Keratinocyte (primary cell): ENCODE results near the gene SFXN2. TPM values are rescaled to one million over a fixed set of nuclear protein-coding genes. Genes with fewer than 3 reads are reported as not detected.
A peak's percentile ranks its signal among the peaks of the same experiment; 100 is the strongest.

ENCODE experiments used
- DNase-seq: peaks from one replicate; pipeline ENCODE4 v3.0.0-alpha.2; 2011; ENCODE audit warnings: low read depth, missing footprints, low spot score
- FAIRE-seq: peaks from 2 replicates; lab custom pipeline; 2011; peaks lifted over from hg19 to GRCh38; lab: Jason Lieb, UNC
- H2AFZ ChIP-seq: 2 replicates; pipeline ENCODE4 v1.6.0; 2012; ENCODE audit warnings: low read length, control low read depth, inconsistent platforms; ENCODE audit not compliant: control insufficient read depth
- H3K27ac ChIP-seq: 2 replicates; pipeline ENCODE4 v1.5.1; 2011; ENCODE audit warnings: low read length; ENCODE audit not compliant: control insufficient read depth, insufficient read depth
- H3K27me3 ChIP-seq: 3 replicates; pipeline ENCODE4 v1.6.0; 2011; ENCODE audit warnings: low read length; ENCODE audit not compliant: control insufficient read depth, insufficient read depth; ENCODE audit errors: extremely low read depth
- H3K36me3 ChIP-seq, 2 experiments: 2 replicates in 1 of 2; 3 replicates in 1 of 2; pipeline ENCODE4 v1.5.1; 2011; ENCODE audit warnings: low read length in 2 of 2, mild to moderate bottlenecking in 1 of 2; ENCODE audit not compliant: control insufficient read depth in 2 of 2, insufficient read depth in 2 of 2; ENCODE audit errors: extremely low read depth in 1 of 2
- H3K4me1 ChIP-seq: 3 replicates; pipeline ENCODE4 v1.5.1; 2011; ENCODE audit warnings: low read length; ENCODE audit not compliant: control insufficient read depth, insufficient read depth; ENCODE audit errors: extremely low read depth
- H3K4me2 ChIP-seq: 3 replicates; pipeline ENCODE4 v1.6.0; 2011; ENCODE audit warnings: low read depth, low read length; ENCODE audit not compliant: control insufficient read depth, insufficient read depth; ENCODE audit errors: extremely low read depth
- H3K4me3 ChIP-seq, 3 experiments: fragments of 200-600 bp in 1 of 3; sonication (generic) in 1 of 3; 2 replicates in 2 of 3; 3 replicates in 1 of 3; pipeline ENCODE4 v1.5.1; 2011 to 2016; ENCODE audit warnings: low read length in 3 of 3, mild to moderate bottlenecking in 3 of 3, control low read depth in 2 of 3, inconsistent platforms in 1 of 3, low read depth in 1 of 3, mixed read lengths in 1 of 3, mixed run types in 1 of 3, moderate library complexity in 1 of 3; ENCODE audit not compliant: control insufficient read depth in 2 of 3, insufficient read depth in 2 of 3; ENCODE audit errors: extremely low read depth in 1 of 3
- H3K79me2 ChIP-seq: 2 replicates; pipeline ENCODE4 v1.6.0; 2012; ENCODE audit warnings: low read length; ENCODE audit not compliant: control insufficient read depth, insufficient read depth
- H3K9ac ChIP-seq: 3 replicates; pipeline ENCODE4 v1.6.0; 2011; ENCODE audit warnings: low read length; ENCODE audit not compliant: control insufficient read depth, insufficient read depth; ENCODE audit errors: extremely low read depth
- H3K9me1 ChIP-seq: 3 replicates; pipeline ENCODE4 v1.6.0; 2011; ENCODE audit warnings: low read length; ENCODE audit not compliant: control insufficient read depth, insufficient read depth; ENCODE audit errors: extremely low read depth
- H3K9me3 ChIP-seq: 2 replicates; pipeline ENCODE4 v1.5.1; 2012; ENCODE audit warnings: low read depth, low read length; ENCODE audit not compliant: control insufficient read depth
- H4K20me1 ChIP-seq: 3 replicates; pipeline ENCODE4 v1.6.0; 2011; ENCODE audit warnings: low read length; ENCODE audit not compliant: control insufficient read depth, insufficient read depth; ENCODE audit errors: extremely low read depth
- CTCF ChIP-seq, 3 experiments: IDR thresholded peaks in 1 of 3; conservative IDR thresholded peaks in 1 of 3; optimal IDR thresholded peaks in 1 of 3; 2 replicates in 2 of 3; 3 replicates in 1 of 3; pipeline versions ENCODE3 to v1.5.1; 2011; ENCODE audit warnings: low read length in 3 of 3, mild to moderate bottlenecking in 3 of 3, moderate library complexity in 2 of 3, control low read depth in 1 of 3, inconsistent platforms in 1 of 3; ENCODE audit not compliant: insufficient read depth in 2 of 3; ENCODE audit errors: extremely low read depth in 1 of 3
- EZH2 ChIP-seq: IDR thresholded peaks from one replicate; pipeline ENCODE4 v1.6.1; 2012; ENCODE audit warnings: inconsistent platforms, mild to moderate bottlenecking, low read length, moderate library complexity
- dilution Hi-C: fragments of 300-500 bp; cut with MboI; formaldehyde crosslinking; loops from one replicate; pipeline ENCODE4 v1.7.0; 2020; ENCODE audit warnings: low sequenced_read_pairs; ENCODE audit not compliant: extremely low pct_ligation_motif_present
- polyA plus RNA-seq, 5 experiments: library from polyadenylated mRNA; depleted of rRNA in 3 of 5; stranded (reverse) in 3 of 5; stranded (forward) in 1 of 5; unstranded in 1 of 5; fragments of >200 nt; gene quantifications; 1 replicate in 1 of 5; 2 replicates in 3 of 5; 3 replicates in 1 of 5; pipeline versions ENCODE4 v1.2.1 to v1.2.3, GENCODE V29; 2011 to 2012; ENCODE audit warnings: missing spikeins in 2 of 5, low read depth in 1 of 5, low replicate concordance in 1 of 5

Gene SFXN2
- polyA plus RNA-seq, 1 donor (not counting 4 experiments of a cell fraction or from before 2014, with no cell fraction given), result 5.0 TPM

- peaks cover 19% of the 10 kb centered on the region for H3K79me2 ChIP-seq
Measured at GRCh38 chr10:102713539-102713813, 960 bp upstream of the SFXN2 start.

GRCh38 chr10:102713814-102714620 lies 419 bp upstream of the SFXN2 start, which contains the start of gene ARL3:
Gene ARL3, minus strand, starts transcription at chr10:102714397. Its CDS starts 122 bp downstream, at chr10:102714275.
- H2AFZ ChIP-seq, result peak within 1 kb of the TSS; percentile 96
- dilution Hi-C loops, result no loop called here
- TF ChIP-seq EZH2, result no peak
- peak in 2 of 3 experiments; percentile 58 to 72 for TF ChIP-seq CTCF (optimal IDR thresholded peaks at IDR 0.05 in 1 of 3, IDR thresholded peaks at IDR 0.05 in 1 of 3, conservative IDR thresholded peaks at IDR 0.05 in 1 of 3; ENCODE audit: extremely low read depth in 1 of 3, insufficient read depth in 2 of 3, low read length in 3 of 3)
- FAIRE-seq (no peak), DNase-seq (peak; percentile 91)
- H3K9ac ChIP-seq, result peak within 1 kb of the TSS; percentile 83
- H3K36me3 ChIP-seq, result no peaks in the 10 kb centered on the region
- peak within 1 kb of the TSS; percentile 83 to 96 (median 91) for H3K4me3 ChIP-seq
- peak within 1 kb of the TSS; percentile 99 for H3K4me2 ChIP-seq
- no peaks in the 10 kb centered on the region for H3K9me3 ChIP-seq
- H4K20me1 ChIP-seq, result no peaks in the 10 kb centered on the region
- H3K9me1 ChIP-seq, result no peaks in the 10 kb centered on the region
- peaks cover 19% of the 10 kb centered on the region for H3K79me2 ChIP-seq
- H3K4me1 ChIP-seq, result peaks cover 19% of the 10 kb centered on the region
- H3K27ac ChIP-seq, result peak within 1 kb of the TSS; percentile 65
- H3K27me3 ChIP-seq, result no peaks in the 10 kb centered on the region

More at GRCh38 chr10:102713539-102713813, 960 bp upstream of the SFXN2 start:
- H4K20me1 ChIP-seq, result no peaks in the 10 kb centered on the region
- peak overlapping the region; percentile 96 for H2AFZ ChIP-seq
- H3K4me2 ChIP-seq, result peak overlapping the region; percentile 99
- H3K4me3 ChIP-seq, result peak overlapping the region; percentile 70 to 96 (median 91)
- peak overlapping the region; percentile 83 for H3K9ac ChIP-seq
- TF ChIP-seq EZH2 (no peak), CTCF (optimal IDR thresholded peaks at IDR 0.05 in 1 of 3, IDR thresholded peaks at IDR 0.05 in 1 of 3, conservative IDR thresholded peaks at IDR 0.05 in 1 of 3; ENCODE audit: extremely low read depth in 1 of 3, insufficient read depth in 2 of 3, low read length in 3 of 3) (peak in 1 of 3 experiments; percentile 19)
- dilution Hi-C loops, result no loop called here
- DNase-seq (no peak), FAIRE-seq (no peak)
- peak overlapping the region; percentile 65 for H3K27ac ChIP-seq
- H3K9me3 ChIP-seq, result no peaks in the 10 kb centered on the region
- no peaks in the 10 kb centered on the region for H3K9me1 ChIP-seq
- no peaks in the 10 kb centered on the region for H3K27me3 ChIP-seq
- H3K36me3 ChIP-seq, result no peaks in the 10 kb centered on the region
- peaks cover 19% of the 10 kb centered on the region for H3K4me1 ChIP-seq
